Uterus (tissue), 2 donors: ENCODE data around the gene CHADL.

Experiments used
- POLR2A ChIP-seq, 2 donors: fragments of 450-650 bp; IDR thresholded peaks; one replicate each; pipeline ENCODE4 v1.6.1; 2016; ENCODE audit warnings: antibody characterized with exemption in 2 of 2, mild to moderate bottlenecking in 1 of 2, moderate library complexity in 1 of 2
- TF ChIP-seq, protein P1 (sequence below), 4 experiments: fragments of 200-600 bp in 2 of 4; fragments of 450-650 bp in 2 of 4; sonication (generic) in 2 of 4; IDR thresholded peaks; one replicate each; pipeline ENCODE4 v1.5.1; 2016 to 2019; ENCODE audit warnings: antibody characterized with exemption in 4 of 4, mild to moderate bottlenecking in 2 of 4, moderate library complexity in 1 of 4

DNA sequence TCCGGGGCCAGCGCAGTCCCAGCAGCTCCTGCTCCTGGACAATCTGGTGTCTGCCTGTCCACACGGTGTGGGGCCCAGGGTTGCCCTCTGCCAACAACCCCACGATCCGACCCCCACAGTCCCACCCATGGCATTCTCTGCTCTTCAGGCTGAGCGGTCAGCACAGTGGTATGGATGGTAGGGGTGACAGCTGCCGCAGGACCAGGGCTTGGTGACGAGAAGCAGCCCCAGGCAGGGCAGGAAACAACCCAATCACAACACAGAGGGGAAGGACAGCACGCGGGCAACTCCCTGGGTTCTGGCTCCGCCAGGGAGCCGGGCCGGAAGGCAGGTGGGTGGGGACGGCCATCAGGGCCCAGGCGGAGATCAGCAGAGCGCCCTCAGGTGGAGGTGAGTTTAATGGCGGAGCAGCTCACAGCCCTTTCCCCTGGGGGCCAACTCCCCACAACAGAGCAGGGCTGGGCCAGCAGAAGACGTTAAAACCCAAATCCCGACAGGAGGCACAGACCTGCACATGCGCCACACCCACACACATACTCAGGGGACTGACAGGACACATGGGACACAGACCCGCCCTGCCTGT, 5.3 kb upstream of the CHADL start:
- no peak for TF ChIP-seq POLR2A (IDR thresholded peaks at IDR 0.05)
- TF ChIP-seq, protein P1, sequence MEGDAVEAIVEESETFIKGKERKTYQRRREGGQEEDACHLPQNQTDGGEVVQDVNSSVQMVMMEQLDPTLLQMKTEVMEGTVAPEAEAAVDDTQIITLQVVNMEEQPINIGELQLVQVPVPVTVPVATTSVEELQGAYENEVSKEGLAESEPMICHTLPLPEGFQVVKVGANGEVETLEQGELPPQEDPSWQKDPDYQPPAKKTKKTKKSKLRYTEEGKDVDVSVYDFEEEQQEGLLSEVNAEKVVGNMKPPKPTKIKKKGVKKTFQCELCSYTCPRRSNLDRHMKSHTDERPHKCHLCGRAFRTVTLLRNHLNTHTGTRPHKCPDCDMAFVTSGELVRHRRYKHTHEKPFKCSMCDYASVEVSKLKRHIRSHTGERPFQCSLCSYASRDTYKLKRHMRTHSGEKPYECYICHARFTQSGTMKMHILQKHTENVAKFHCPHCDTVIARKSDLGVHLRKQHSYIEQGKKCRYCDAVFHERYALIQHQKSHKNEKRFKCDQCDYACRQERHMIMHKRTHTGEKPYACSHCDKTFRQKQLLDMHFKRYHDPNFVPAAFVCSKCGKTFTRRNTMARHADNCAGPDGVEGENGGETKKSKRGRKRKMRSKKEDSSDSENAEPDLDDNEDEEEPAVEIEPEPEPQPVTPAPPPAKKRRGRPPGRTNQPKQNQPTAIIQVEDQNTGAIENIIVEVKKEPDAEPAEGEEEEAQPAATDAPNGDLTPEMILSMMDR (IDR thresholded peaks at IDR 0.05): no peak
